ENCODE data around the gene VSIG10.

Gene VSIG10

DNA sequence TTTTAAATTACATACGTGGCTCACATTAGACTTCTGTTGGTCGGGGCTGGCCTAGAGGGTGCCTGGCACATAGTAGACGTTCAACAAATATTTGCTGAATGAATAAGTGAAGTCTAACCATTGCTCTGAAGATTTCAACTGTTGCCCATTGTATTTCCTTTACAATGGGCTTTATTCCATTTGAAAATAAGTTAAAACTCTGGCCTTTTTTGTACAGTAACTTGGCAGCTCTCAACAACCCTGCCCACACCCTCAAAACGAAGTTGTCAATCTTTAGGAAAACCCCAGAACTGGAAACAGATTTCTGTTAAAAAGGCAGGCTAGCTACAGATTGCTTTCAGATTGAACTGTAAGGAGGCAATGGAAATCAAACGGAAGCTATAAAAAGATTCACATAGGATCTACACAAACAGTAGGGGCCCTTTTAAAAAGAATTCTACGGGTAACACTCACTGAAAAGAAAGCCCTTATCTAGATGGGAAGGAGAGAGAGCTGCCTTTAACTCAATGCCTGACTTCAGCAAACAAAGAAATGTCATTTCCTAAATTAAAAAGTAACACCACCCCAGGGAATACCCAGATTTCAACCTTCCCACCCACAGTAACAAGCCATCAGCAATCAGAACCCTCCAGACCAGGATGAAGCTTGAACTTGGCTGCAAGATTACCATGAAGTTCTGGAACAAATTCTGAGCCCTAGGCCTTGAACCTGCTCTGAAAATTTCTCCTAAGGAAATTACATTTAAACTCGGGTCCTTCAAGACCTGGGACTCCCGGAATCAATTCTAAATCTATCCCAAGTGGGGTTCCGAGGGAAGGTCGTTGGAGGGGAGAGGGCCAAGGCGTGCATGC, 44.2 kb downstream of the VSIG10 start:
- no peak for DNase-seq

DNA sequence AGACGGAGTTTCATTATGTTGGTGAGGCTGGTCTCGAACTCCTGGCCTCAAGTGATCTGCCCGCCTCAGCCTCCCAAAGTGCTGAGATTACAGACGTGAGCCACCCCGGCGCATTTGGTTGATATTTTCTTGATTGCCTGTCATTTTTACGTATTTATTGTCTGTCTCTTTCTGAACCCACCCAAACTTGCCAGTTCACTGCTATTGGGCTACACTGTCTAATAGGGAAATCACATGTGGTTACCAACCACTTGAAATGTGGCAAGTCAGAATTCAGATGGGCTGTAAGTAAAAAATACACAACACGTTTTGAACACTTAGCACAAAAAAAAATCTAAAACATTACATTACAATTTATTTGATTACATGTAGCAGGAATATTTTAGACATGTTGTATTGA, 44.9 kb downstream of the VSIG10 start:
- DNase-seq: no peak

DNA sequence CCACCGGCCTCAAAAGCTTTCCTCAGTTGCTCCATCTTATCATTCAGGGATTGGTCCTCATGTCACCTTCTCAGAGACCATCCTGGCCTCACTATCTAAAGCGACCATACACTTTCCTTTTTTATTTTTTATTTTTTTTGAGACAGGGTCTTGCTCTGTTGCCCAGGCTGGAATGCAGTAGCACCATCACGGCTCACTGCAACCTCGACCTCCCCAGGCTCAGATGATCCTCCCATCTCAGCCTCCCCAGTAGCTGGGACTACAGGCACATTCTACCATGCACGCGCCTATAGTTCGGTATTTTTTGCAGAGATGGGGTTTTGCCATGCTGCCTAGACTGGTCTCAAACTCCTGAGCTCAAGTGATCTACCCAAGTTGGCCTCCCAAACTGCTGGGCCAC, 45.6 kb downstream of the VSIG10 start:
- no peak for DNase-seq

DNA sequence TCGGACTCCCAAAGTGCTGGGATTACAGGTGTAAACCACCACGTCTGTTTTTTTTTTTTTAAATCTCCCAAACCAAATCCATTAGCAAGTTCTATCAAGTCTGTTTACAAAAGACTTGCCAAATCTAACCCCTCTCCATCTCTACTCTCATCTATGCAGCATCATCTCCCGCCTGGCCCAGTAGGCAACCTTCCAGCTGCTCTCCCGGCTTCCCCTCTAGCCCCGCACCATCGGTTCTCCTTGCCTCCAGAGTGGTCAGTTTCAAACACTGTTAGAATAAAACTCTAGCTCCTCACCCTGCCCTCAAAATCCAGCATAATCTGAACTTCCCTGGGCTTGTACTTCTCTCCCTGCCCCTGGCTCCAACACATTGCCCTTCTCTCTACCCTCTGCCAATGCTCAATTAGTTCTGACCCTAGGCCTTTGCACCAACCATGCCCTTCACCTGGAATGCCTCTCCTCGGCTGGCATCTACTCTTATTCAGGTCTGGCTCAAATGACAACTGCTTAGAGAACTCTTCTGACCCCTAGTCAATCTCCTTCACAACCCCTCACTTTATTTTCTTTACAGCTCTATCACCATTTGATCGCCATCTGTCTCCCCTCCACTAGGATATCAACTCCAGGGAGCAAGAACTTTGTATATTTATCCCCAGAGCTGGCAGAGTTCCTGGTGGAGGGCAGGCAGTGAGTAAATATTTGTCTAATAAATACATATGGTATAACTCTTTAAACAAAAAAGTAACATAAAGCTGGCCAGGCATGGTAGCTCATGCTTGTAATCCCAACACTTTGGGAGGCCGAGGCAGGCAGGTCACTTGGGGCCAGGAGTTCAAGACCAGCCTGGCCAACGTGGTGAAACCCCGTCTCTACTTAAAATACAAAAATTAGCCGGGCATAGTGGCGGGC, 47.7 kb downstream of the VSIG10 start:
- no peak for DNase-seq

DNA sequence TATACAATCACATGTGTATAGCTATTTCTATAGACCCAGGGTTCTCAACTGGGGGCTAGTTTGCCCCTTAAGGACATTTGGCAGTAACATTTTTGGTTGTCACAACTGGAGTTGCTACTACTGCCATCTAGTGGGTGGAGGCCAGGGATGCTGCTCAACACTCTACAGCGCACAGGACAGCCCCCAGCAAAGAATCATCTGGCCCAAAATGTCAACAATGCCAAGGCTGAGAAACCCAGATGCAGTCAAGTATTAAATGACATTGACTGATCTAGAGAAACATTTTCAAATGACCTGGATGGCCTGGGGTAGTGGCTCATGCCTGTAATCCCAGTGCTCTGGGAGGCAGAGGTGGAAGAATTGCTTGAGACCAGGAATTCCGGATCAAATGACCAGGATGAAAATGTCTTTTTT, 48.7 kb downstream of the VSIG10 start:
- DNase-seq: peak; percentile 53

DNA sequence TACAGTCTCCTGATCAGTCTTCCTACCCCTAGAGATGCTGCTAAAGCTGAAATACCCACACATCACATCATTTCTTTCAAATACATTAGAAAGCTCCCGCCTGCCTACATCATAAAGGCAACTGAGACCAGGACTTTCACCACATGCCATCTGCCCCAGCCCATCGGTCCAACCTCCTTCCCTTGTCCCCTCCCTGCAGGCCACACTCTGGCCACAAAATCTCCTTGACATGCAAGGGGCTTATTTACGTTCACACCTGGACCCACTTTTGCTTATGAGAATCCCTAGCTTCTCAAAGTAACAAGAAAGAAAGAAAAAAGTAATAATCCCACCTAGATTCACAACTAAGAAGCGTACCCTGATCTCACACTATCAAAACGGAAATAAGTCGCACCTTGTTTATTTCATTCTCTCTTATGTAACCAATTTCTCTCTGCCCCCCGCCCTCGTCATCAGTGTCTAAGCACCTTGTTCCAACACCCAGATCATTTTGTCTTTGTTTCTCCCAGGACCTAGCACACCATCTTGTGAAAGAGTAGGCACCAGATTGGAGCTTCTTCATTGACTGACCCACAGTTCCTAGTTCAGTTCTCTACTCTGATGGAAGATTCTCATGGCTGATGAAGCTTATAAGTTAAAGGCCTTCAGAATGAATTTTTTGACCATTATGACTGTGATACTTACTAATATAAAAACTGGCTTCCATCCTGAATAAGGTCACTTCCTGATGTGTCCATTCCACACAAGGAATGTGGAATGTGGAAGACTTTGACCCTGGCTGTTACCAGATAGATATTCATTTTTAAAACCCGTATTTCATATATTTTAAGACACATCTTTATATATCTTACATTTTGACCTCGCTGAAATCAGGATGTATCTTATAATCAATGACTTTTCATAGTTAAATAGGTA, 50.5 kb downstream of the VSIG10 start:
- DNase-seq: no peak

DNA sequence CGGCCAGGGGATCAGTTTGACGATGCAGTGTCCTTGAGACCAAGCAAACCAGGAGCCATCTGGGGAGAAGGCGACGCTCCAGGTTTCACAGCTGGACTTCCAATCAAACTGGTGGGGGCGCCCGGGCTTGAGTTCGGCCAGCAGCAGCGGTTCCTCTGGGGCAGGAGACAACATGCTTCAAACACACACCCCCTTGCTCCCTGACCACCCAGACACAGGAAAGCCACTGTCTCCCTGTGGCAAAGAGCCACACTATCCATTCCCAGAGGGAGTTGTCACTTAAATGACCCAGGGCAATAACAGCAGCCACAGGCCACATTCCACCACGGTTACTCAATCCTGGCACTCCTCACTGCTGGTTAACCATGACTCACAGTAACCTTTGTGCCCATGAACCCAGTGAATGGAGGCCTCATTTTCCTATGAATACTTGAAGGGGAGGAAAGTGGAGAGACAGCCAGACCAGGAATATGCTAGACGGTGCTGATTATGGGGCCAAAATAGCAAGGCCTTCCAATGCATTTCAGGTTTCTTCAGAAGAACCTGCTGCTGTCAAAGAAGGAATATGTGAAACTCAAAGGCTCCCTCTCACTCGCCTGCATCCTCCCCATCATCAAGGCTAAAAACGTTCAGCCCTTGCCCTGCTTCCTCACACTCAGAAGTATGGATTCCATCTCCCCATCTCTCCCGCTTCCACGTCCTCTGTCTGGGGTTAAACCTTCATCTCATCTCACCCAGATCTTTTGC, 51.3 kb downstream of the VSIG10 start:
- DNase-seq: no peak

DNA sequence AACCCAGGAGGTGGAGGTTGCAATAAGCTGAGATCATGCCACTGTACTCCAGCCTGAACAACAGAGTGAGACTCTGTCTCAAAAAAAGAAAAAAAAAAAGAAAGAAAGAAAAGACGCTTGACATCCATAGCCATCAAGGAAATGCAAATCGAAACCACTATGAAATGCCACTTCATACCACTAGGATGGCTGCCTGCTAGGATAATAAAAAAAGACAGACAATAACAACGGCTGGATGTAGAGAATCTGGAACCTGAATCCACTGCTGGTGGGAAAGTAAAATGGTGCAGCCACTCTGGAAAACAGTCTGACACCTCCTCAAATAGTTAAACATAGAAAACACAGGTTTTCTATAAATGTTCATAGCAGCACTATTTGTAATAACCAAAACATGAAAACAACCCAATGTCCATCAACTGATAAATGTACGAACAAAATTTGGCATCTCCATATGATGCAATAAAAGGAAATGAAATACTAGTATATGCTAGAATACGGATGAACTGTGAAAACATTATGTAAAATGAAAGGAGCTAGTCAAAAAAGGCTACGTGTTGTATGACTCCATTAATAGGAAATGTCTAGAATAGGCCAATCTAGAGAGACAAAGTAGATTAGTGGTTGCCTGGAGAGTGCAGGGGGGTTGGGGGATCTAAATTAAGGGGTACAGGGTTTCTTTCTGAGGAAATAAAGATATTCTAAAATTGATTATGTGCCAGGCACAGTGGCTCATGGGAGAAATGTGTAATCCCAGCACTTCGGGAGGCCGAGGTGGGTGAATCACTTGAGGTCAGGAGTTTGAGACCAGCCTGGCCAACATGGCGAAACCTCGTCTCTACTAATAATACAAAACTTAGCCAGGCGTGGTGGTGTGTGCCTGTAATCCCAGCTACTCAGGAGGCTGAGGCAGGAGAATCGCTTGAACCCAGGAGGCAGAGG, 52.6 kb downstream of the VSIG10 start:
- no peak for DNase-seq

DNA sequence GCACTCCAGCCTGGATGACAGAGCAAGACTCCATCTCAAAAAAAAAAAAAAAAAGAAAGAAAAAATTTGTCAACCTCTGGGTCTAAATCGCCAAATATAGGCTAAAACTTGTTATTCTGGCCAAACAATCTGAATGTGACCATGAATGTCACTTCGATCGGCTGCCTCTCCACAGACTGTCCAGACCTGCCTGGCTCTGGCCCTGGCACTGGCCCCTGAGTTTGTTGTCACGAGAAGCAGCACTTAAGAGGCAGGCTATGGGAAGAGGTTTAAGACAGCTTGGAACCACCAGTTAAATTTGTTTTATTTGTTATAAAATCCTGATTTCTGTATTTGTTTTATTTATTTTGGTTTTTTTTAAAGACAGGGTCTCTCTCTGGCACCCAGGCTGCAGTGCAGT, 57.4 kb downstream of the VSIG10 start:
- no peak for DNase-seq

DNA sequence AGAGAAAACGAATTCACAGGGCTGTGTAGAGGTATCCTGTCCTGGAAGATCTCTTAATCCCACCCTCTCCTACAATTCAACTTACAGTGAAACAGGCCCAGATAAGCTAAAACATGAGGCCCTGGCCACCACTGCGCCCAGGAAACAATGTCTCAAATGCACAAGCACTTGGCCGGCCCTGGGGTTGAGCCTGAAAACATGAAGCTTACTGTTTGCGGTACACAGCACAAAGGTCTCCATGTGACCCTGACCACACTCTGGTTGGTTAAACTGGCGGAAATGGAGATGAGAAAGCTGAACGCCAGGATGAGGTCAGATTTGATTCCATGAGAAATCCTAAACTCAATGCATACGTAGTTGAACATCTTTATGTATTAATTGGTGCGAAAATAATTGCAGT, 59.2 kb downstream of the VSIG10 start:
- DNase-seq: no peak

DNA sequence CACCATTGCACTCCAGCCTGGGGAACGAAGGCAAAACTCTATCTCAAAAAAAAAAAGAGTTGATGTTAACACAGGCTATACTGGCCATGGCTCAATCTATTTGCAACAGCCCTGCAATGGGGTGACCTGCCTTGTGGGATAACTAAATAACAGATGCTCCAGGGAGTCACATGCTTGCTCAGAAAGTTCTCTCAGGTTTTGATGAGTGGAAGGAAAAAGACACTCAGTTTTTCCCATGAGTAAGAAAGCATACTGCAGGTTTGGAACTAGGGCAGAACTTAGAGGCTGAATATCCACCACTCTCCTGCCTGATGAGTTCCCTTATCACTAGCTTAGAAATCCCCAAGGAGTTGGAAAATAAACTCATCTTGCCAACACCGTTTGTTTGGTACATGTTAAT, 59.7 kb downstream of the VSIG10 start:
- no peak for DNase-seq

DNA sequence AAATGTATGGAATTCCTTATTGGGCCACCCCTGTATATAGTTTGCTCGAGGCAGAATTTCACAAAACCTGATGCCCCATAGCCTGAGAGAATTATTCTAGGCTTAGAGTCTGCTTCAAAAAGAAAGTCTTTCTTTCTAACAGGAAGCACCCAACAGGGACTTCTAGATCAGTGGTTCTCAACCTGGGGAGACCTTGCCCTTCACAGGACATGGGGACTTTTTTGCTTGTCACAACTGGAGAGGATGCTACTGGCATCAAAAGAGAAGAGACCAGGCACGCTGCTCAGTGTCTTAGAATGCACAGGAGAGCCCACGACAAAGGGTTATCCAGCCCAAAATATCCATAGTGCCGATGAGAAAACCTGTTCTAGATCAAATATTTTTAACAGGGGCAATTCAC, 61.7 kb downstream of the VSIG10 start:
- DNase-seq: no peak

DNA sequence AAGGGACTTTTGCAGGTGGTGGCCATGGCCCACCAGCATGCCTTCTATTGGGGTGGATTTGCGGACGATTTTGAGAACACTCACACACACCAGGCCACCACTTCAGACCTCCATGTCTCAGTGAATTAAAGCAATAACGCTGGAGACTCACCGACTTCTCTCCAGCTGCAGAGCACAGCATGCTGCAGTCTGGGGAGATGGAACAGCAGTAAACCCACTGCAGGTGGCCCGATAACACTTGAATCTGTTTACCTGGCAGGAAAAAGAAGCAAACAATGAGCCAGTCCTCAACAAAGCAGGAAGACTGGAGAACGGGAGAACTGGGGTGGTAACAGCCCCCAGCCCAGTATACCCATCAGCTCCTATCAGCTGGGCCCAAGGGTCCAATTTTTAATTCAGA, 65.7 kb downstream of the VSIG10 start:
- DNase-seq: no peak

DNA sequence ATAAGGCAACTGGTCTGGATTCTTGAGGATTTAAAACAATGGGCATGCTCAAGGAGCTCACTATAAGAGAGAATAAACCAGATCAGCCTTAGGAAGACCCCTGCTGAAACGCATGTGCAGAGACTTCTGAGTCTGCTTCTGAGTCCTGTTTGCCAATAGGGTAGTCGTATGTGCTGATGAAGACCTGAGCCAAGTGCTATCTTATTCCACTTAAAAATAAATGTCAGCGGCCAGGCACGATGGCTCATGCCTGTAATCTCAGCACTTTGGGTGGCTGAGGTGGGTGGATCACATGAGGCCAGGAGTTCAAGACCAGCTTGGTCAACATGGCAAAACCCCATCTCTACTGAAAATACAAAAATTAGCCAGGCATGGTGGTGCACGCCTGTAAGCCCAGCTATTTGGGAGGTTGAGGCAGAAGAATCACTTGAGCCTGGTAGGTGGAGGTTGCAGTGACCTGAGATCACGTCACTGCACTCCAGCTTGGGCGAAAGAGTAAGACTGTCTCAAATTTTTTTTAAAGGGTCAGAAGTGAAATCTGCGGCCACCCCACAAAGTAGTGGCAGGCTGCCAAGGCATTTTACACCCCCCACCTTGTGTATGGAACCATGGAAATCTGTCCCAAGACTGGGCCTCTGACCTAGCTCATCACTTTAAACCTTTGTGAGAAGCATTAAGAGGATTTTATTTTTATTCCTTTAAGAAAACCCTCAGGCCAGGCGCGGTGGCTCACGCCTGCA, 67.0 kb downstream of the VSIG10 start:
- DNase-seq: no peak

DNA sequence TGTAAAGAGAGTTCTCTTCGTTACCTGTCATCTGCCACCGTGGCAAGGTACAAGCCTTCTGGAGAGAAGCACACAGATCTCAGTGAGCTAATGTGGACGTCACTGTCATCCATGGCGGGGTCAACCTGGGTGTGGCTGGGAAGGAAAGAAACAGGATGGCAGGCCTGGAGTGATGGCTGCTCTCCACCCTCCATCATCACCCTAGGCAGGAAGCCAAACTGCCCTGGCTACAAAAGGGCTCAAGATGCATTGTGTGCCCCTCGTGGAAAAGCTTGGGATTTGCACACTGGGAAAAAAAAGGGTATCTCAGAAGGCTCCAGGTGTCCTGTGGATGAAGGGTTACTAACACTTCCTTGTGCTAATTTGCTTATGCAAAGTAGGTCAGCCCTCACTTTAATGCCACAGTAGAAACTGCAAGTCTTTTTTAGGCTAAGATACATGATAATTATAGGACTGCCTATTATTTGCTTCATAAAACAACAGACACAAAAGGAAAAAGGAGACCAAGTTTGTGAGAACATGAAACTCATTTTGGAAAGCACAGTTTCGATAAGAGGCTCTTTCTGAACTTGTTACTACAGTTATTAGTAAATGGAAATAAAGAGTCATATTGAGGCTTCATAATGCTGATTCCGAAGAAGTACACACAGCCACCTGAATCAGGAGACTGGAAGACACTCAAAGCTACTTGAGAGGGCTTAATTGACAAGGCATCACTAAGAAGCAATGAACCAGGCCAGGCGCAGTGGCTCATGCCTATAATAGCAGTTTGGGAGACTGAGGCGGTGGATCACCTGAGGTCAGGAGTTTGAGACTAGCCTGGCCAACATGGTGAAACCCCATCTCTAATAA, 68.4 kb downstream of the VSIG10 start:
- no peak for DNase-seq

DNA sequence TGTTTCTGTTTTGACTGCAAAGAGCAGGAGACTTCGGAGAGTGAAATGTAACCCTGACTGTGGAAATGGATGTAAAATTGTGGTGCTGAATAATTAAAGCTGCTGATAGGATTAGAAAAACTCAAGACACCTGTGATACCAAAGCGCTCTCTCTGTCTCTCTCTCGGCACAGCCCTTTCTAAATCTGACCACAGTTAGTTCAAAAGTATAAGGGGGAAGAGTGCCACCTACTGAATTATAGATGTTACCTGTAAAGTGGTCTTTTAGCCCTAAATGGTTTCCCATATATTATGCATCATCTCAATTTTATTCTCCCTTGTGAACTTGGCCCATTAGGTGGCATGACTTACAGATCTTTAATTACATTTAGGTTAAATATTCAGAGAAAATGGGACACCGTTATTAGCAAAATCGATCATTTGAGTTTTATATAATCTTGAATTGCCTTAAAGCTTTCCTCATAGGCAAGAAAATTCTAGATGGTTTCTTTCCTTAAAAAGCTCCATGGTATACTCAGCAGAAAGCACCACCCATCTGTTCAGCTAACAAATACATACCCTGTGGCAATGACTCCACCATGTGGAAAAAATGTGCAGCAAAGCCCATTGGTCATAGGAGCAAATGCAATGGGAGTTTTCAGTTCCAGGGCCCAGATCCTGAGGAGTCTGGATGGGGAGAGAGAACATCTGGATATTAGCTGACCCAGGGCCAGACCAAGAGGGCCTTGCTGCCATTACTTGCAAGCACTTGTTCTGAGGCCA, 69.2 kb downstream of the VSIG10 start:
- no peak for DNase-seq

DNA sequence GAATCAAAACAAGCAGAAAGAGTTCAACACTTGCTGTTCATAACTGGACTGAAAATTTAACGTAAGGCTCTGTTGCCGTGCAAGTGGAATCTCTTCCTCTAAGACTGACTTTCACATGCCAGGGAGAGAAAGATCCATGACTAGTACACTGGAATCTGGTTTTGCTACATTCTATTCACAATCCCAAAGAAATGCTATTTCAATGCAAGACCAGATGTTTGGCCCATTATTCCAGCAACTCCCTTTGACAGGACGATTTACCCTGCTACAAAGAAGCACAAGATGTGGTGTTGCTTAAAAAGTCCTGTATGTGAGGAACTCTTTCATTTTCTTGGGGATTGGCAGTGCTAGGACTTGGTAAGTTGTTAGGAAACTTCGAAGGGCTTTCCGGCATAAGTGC, 69.9 kb downstream of the VSIG10 start:
- DNase-seq: no peak

DNA sequence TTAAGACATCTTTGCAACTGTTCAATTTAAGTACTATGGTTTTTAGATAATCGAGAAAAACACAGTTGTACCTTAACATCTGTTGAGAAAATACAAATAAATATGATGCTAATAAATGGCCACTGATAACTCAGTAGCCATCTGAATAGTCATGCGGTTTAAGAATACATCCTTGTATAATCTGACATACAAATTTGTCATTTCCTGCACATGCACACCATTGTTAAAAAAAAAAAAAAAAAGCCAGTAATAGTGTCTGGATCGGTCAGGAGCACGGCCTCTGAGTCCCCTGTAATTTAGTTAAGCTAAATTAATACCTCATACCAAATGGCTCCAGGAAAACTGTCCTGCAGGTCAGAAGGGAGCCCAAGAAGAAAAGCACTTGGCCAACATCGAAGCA, 70.5 kb downstream of the VSIG10 start:
- DNase-seq: no peak

Measured in T-helper 9 cell (primary cell).